ENCODE measurements around the gene PTPN11. TPM values are rescaled to one million over a fixed set of nuclear protein-coding genes. Genes with fewer than 3 reads are reported as not detected.

PTPN11 gene
- total and polyA plus RNA-seq, 2 of the 13 experiments (the other 11 are each of a cell fraction or from before 2014, with no cell fraction given), result 30.0 to 63.5 TPM

GRCh38 chr12:112419297-112420133, 768 bp downstream of the PTPN11 start (continued):
- TF ChIP-seq FIP1L1 (IDR thresholded peaks at IDR 0.05; ENCODE audit: borderline replicate concordance, insufficient read depth, low read depth, low read length) (no peak), TCF12 (IDR thresholded peaks at IDR 0.05) (no peak), TCF12 (CRISPR knock-in tag; IDR thresholded peaks at IDR 0.05) (peak; percentile 13; the same call in 1 of the 2 replicates), HDAC1 (CRISPR knock-in tag; IDR thresholded peaks at IDR 0.05) (no peak), NR2C2 (CRISPR knock-in tag; IDR thresholded peaks at IDR 0.05; ENCODE audit: borderline replicate concordance) (no peak), FUBP1 (CRISPR knock-in tag; IDR thresholded peaks at IDR 0.05; ENCODE audit: borderline replicate concordance) (no peak), ZNF883 (CRISPR knock-in tag; IDR thresholded peaks at IDR 0.05; ENCODE audit: not compliant biosample characterization) (no peak), ZNF17 (CRISPR knock-in tag; IDR thresholded peaks at IDR 0.05) (no peak), ARNT2 (CRISPR knock-in tag; IDR thresholded peaks at IDR 0.05; ENCODE audit: low read depth) (no peak), SAP130 (CRISPR knock-in tag; IDR thresholded peaks at IDR 0.05; ENCODE audit: low read depth) (peak; percentile 9; the same call in 1 of the 2 replicates), ZSCAN20 (CRISPR knock-in tag; IDR thresholded peaks at IDR 0.05; ENCODE audit: borderline replicate concordance) (peak; percentile 75; the same call in 1 of the 2 replicates), ZFP1 (CRISPR knock-in tag; IDR thresholded peaks at IDR 0.05) (no peak), ISL2 (CRISPR knock-in tag; IDR thresholded peaks at IDR 0.05) (no peak; the same call in 1 of the 2 replicates), ZNF713 (CRISPR knock-in tag; IDR thresholded peaks at IDR 0.05) (no peak)
- TF ChIP-seq, protein P1, sequence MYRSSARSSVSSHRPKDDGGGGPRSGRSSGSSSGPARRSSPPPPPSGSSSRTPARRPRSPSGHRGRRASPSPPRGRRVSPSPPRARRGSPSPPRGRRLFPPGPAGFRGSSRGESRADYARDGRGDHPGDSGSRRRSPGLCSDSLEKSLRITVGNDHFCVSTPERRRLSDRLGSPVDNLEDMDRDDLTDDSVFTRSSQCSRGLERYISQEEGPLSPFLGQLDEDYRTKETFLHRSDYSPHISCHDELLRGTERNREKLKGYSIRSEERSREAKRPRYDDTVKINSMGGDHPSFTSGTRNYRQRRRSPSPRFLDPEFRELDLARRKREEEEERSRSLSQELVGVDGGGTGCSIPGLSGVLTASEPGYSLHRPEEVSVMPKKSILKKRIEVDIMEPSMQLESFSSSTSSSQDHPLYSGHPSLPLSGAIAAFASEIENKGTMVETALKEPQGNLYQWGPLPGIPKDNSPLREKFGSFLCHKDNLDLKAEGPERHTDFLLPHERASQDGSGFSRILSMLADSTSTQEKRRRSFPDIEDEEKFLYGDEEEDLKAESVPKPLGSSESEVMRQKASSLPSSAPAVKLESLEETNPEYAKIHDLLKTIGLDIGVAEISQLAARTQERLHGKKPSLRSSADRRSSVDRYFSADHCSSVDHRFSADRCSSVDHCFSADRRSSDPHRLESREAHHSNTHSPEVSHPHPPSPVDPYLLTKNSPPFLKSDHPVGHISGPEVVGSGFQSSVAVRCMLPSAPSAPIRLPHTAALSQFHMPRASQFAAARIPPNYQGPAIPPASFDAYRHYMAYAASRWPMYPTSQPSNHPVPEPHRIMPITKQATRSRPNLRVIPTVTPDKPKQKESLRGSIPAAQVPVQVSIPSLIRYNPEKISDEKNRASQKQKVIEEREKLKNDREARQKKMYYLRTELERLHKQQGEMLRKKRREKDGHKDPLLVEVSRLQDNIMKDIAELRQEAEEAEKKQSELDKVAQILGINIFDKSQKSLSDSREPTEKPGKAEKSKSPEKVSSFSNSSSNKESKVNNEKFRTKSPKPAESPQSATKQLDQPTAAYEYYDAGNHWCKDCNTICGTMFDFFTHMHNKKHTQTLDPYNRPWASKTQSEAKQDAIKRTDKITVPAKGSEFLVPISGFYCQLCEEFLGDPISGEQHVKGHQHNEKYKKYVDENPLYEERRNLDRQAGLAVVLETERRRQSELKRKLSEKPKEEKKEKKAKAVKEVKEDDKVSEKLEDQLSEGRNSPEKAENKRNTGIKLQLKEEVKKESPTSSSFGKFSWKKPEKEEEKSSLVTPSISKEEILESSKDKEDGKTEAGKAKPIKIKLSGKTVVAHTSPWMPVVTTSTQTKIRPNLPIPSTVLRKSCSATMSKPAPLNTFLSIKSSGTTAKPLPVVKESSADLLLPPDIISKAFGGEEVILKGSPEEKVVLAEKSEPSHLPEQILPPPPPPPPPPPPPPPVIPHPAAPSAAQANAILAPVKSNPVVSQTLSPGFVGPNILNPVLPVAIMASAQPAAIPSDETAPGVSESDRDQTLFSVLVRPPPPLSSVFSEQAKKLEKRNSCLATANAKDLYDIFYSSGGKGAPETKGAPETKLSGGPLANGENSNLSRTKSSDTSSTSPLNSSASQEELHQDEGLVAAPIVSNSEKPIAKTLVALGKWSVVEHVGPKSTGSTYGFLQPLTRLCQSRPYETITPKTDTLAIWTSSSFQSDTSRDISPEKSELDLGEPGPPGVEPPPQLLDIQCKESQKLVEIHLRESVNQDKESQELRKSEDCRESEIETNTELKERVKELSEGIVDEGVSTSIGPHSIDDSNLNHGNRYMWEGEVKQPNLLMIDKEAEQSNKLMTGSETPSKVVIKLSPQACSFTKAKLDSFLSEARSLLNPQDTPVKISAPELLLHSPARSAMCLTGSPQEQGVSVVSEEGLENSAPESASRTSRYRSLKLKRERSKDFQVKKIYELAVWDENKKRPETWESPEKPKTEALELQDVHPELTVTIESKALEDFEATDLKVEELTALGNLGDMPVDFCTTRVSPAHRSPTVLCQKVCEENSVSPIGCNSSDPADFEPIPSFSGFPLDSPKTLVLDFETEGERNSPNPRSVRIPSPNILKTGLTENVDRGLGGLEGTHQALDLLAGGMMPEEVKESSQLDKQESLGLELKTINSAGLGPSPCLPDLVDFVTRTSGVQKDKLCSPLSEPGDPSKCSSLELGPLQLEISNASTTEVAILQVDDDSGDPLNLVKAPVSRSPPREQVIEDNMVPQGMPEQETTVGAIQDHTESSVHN (CRISPR knock-in tag; IDR thresholded peaks at IDR 0.05), result no peak
